ENCODE results near the gene TBK1.

DNA sequence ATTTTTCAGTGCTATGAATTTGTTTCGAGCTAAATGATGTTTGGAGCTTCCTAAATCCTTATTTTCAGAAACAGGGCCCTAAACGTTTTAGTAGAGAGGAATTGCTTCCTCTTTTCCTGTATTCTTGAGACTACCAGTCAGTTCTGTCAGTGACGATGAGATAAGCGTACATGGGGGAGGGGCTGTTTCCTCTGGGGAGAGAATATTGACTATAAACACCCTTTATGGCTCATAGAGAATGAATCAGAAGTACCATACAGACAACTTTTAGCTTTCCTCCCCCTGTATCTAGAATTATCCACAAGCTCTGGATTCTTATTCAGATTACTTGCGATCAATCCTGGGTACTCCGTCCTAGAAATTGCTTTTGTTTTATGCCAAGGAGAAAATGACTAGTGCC, 5.1 kb downstream of the TBK1 start:
- TF ChIP-seq POLR2AphosphoS5 (IDR thresholded peaks at IDR 0.05; ENCODE audit: low read depth, low read length): no peak
- no peak for TF ChIP-seq POLR2A (IDR thresholded peaks at IDR 0.05; ENCODE audit: low read depth, low read length)
- TF ChIP-seq TAF1 (IDR thresholded peaks at IDR 0.05; ENCODE audit: borderline replicate concordance, low read depth, low read length): no peak

Data from GM12892 (cell line).